ENCODE measurements around the gene TBCCD1.
A peak's percentile ranks its signal among the peaks of the same experiment; 100 is the strongest.

TBCCD1 gene

DNA sequence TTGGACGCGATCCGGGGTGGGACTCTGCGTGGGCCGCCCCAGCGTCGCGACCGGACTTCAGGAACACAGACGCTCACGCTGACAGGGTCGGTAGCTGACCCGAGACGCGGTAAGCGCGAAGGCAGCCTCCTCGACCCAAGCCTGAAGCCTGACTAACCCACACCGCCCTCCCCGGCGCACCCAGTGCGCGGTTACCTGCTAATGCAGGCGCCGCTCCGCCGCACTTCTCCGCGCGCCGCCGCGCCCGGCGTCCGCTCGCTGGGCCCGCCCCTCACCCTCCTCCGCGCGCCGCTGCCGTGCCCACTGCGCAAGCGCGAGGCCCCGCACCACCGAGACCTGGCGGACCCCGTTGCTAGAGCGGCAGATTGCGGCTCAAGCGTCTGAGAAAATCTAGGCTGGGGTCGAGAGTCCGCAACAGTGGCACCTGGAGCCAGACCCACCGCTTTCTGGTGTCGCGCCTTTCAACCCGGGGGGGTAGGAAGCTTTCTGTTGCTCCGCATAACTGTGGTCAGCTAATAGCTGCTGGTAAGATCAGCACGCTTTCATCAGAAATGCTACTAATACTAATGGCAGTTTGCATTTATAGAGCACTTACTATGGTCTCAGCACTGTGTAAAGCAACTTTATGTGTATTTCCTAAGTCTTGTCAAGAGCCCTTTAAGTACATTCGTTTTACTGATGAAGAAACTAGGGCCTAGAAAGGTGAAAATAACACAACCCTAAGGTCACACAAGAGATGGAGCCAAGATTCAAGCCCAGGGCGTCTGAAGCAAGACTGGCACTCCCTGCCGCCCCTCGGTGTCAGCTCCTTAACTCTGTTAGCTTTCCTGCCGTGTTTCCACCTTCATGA, at the start of gene TBCCD1:
TSS of gene TBCCD1 (minus strand) at position 268 of the 850 bp plus-strand sequence. CDS start 3,010 bp downstream, outside the sequence.
- DNase-seq (ENCODE audit: low spot score) = peak; percentile 88

DNA sequence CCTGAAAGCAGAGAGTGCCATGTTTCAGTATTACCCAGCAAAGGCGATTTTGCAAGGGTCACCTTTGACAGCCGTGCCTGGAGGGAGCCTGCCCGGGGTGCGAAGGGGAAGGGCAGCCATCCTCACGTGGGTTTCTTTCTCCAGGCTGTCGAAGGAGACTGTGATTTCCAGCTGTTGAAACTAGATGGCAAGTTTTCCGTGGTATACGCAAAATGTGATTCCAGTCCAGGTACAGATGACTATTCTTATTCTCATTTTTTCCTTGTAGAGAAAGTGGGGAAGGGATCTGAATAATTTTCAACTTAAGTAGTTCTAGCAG, 49.1 kb upstream of the TBCCD1 start:
- DNase-seq (ENCODE audit: low spot score) = no peak

DNA sequence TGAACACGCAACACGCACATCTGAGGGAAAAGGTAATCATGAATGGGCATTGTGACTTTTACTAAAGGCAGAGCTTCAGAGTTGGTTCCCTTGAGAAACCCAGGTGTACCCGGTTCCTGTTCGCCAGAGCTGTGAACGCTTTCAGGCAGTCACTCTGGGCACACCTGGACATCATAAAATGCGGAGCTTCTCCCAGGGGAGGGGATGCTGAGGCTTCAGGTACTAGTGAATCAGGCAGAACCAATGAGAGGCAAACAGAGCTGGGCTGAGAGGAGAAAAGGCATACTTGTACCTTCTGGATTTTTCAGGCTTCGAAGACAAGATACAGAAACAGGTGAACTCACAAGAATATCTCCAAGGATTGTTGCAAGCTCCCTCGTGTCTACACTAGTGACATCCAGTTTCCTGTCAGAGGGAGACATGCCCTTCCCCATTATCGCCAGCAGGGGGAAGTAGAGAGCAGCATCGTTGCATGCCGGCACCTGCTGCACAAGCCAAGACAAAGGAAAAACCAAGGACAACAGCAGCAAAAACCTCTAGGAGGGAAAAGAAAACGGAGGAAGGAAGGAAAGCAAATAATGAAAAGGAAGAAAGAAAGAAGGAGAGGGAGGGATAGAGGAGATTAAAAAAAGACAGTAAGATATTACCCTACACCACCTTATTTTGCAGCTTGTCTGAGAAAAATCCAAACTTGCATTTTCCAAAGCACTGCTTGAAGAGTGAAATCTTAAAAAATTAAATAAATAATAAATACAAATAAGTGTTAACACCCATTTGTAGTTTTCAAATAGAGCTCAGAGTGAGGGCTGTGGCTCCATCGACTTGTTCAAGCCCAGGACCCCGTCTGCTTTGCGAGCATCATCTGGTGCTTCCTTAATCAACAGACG, 47.7 kb upstream of the TBCCD1 start:
- DNase-seq (ENCODE audit: low spot score) = peak; percentile 70

- DNase-seq (ENCODE audit: low spot score) = no peak
These were observed 47.1 kb upstream of the TBCCD1 start for GRCh38 chr3:186614266-186614596.

GRCh38 chr3:186613637-186614265, 46.6 kb upstream of the TBCCD1 start:
- no peak for DNase-seq (ENCODE audit: low spot score)

DNA sequence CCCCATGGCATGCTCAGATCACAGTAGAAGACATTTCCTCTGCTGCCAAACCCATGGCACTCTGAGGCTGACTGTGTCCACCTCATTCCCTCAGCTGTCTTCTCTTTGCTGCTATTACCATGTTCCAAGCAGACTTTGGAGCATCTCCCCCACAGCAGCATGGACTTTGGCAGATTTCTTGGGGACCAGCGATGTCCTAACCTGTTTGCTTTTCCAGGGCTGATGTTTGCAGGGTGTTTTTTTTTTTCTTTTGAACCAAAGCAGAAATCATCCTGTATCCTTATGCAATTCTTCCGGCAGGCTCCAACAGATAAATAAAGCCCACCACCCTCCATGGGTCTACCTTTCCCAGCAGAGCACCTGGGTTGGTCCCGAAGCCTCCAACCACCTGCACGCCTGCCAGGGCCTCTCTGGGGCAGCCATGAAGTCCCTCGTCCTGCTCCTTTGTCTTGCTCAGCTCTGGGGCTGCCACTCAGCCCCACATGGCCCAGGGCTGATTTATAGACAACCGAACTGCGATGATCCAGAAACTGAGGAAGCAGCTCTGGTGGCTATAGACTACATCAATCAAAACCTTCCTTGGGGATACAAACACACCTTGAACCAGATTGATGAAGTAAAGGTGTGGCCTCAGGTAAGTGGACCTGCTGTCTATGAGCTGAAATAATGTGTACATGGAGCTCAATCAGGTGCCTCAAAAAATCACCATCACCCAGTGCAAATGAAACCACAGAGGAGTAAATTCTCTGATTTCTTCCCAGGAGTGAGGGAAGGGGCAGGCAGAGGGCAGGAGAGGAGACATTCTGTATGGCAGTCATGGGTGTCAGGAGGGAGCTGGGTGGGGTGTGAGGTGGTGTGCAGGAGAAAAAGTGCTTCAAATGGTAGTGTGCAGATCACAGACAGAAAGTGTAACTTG, 45.8 kb upstream of the TBCCD1 start, which contains the start of gene AHSG:
TSS of gene AHSG (plus strand) at position 340 of the 916 bp plus-strand sequence. CDS start at position 422, 82 bp downstream.
- DNase-seq (ENCODE audit: low spot score) = no peak

DNA sequence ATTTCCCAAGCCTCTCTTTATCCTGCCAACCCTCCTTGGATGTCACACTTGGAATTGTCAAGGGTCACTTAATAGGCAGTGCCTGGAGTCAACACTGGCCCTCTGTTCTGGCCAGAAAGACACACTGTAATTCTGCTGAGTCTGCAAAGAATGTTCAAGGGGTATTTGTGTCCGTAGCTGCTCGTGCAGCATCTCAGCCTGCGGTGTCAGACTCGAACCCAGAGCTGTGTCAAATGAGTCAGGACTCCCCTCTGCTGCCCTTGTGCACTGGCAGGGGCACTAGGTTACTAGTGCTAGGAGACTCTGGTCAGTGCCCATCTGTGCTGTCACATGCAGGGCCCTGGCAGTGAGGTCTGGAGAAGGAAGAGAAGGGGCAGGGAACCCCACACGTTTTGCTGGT, 44.9 kb upstream of the TBCCD1 start:
- DNase-seq (ENCODE audit: low spot score) = no peak

- DNase-seq (ENCODE audit: low spot score) = peak; percentile 20
These were observed 42.2 kb upstream of the TBCCD1 start for GRCh38 chr3:186609247-186609868.

DNA sequence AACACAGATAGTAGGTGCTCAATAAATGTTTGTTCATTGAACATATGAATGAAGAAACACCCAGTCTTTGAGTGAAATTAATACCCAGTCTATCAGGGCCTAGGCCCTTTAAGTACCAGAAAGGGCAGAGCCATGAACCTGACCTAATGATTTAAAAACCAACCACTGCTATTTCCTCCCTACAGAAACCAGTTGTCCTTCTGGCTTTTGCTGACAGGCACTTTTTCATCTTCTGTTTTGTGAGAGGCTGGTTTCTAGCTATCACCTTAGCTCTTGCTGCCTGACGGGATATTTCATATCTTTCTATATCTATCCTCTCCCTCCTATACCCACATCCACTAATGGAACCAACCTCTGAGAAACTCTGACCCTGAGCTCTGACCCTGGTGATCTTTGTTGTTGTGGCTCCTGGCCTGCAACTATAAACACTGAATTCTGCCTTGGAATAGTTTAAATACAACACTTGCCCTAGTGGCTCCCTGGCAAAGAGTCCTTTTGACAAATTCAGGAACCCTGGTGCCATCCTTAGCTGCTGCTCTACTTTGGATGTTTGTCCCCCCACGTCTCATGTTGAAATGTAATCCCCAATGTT, 41.6 kb upstream of the TBCCD1 start:
- DNase-seq (ENCODE audit: low spot score) = no peak

GRCh38 chr3:186605561-186606545, 38.7 kb upstream of the TBCCD1 start:
- no peak for DNase-seq (ENCODE audit: low spot score)

DNA sequence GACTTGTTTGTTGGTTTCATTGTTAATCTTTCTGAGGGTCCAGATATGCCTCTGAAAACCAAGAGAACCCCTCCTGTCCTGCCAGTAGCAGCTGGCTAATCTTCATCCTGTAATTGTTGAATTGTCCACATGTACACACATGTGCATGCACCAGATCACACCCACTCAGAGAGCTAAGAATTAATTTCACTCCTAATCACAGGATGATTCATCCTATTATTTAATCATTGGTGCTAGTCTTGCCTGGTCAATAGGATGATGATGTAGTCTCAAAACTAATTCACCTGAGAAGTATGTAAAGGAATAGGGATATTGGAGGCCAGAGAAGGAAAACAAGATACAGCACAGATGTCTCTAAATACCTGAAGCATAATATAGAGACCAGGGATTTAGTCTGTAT, 37.9 kb upstream of the TBCCD1 start:
- DNase-seq (ENCODE audit: low spot score) = no peak

DNA sequence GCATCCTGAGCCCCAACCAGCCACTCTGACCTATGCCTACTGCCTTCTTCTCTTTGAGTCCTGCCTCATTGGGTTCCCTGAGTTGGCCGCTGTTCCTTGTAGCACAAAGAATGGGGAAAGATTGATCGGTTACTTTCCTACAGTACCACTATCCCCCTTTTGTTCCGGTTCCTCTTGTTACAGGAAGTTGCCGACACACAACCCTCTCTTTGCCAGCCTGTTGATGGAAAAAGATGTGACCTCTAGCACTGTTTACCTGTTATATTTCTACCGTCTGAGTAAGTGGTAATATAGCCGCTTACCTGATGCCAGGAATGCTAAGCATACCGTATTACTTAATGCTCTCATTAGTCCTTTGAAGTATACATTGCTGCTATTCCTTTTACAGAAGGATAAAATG, 36.0 kb upstream of the TBCCD1 start:
- no peak for DNase-seq (ENCODE audit: low spot score)

- DNase-seq (ENCODE audit: low spot score) = no peak
These were observed 33.8 kb upstream of the TBCCD1 start for GRCh38 chr3:186600896-186601295.

DNA sequence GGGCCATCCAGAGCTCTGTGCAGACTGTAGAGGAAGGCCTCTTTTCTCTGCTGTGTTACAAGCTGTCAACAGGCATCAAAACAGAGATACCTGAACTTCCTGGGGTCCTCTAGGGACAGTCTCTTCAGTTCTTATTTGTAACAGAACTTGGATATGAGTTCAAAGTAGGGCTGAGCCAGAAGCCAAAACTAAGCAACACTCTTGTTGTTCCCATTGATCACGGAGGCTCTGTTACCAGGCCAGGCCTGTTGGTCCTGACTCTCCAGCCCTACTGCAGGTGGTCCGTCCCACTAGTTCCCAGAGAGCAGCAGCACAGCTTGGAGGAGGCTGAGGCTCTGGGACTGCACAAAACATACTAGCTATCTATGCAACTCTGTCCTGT, 32.6 kb upstream of the TBCCD1 start:
- DNase-seq (ENCODE audit: low spot score) = no peak

DNA sequence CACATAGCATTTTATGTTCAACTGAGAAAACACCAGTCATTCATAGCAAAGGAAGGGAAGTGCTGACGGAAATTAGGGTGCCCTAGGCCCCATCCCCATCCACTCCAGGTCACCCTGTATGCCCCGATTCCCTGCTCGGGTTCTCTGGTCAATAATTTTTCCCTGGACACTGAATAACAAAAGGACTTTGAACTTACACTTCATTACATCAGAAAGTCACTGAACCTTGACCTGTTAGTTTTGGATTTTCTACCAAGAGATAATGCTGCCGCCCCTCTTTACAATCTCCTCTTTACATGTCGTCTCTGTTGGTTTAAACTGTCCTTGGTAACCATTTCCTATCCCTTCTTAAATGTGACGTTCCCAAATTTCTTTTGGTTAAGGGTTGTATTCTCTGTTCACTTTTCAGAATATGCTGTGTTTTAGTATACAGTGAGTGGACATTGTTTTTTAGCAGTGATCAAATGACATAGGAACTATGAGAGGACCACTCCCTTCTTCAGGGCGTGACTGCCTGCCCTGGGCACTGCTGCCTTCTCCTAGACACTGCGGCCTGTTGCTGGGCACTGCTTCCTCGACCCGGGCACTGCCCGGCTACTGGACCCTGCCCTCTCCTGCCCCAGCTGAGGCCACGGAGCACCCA, 32.1 kb upstream of the TBCCD1 start:
- no peak for DNase-seq (ENCODE audit: low spot score)

GRCh38 chr3:186598794-186599141, 31.6 kb upstream of the TBCCD1 start:
- no peak for DNase-seq (ENCODE audit: low spot score)

DNA sequence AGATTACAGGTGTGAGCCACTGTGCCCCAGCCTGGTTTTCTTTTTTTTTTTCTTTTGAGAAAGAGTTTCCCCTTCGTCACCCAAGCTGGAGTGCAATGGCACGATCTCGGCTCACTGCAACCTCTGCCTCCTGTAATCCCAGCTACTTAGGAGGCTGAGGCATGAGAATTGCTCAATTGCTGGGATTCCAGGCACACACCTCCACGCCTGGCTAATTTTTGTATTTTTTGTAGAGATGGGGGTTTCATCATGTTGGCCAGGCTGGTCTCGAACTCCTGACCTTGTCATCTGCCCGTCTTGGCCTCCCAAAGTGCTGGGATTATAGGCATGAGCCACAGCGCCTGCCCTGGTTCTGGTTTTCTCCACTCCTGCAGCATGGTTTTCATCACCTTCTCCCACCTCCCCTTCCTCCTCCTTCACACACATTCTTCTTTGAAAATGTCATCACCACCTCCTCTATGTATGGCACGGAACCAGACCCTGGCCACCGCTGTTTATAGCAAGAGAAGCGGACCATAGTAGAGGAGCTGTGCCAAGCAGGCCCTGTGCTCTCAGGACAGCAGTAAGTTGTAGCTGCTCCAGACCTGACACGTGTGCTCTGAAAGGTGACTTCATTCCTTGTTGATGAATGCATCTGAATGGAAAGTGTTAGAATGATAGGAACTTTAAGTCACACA, 31.1 kb upstream of the TBCCD1 start:
- no peak for DNase-seq (ENCODE audit: low spot score)

DNA sequence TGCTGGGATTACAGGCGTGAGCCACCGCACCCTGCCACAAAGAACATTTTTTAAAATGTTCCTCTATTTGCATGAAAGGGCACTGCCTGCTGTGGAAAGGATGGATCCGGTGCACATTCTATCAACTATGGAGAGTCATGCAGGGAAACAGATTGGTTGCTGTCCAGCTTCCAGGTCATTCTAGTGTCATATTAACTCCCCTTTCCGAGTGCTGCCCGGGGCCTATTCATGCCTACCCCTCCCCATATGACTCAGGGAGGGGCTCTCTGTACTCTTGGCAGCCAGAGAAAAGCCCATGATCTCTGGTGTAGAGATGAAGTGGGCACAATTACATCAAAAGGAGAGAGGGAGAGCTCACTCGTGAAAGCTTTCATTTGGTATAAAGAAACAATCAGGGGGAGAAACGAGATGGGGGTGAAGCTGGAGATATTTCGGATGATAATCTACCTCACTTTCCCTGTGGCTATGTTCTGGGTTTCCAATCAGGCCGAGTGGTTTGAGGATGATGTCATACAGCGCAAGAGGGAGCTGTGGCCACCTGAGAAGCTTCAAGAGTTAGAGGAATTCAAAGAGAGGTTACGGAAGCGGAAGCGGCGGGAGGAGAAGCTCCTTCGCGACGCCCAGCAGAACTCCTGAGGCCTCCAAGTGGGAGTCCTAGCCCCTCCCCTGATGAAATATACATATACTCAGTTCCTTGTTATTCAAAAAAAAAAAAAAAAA, 29.6 kb upstream of the TBCCD1 start:
- no peak for DNase-seq (ENCODE audit: low spot score)

All from hepatic stellate cell (primary cell).